IPS-NIHi11 (cell line): ENCODE results near the gene CNST.

Source experiments
- DNase-seq: peaks from one replicate; pipeline ENCODE4 v3.0.0; 2012; ENCODE audit warnings: mixed read lengths, low spot score

CNST gene, protein sequence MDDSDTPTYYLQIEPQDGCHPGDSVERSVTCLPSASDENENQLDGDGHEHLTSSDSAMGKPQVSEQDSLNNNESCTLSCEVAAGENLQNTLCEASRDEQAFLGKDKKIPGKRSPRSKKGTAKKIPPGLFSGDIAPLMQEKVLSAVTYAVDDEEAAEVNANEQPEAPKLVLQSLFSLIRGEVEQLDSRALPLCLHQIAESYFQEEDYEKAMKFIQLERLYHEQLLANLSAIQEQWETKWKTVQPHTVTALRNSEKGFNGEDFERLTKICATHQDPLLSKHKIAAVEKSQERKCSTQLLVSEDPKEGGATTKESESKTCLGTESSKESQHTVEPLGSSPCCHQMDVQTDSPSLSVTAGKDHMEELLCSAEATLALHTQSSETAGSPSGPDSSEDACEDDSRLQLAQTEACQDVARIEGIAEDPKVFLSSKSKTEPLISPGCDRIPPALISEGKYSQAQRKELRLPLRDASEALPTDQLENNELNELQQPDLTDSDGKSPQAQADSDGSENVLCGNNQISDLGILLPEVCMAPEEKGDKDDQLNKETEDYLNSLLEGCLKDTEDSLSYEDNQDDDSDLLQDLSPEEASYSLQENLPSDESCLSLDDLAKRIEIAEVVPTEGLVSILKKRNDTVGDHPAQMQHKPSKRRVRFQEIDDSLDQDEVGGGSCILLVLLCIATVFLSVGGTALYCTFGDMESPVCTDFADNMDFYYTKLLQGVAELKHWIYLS

DNA sequence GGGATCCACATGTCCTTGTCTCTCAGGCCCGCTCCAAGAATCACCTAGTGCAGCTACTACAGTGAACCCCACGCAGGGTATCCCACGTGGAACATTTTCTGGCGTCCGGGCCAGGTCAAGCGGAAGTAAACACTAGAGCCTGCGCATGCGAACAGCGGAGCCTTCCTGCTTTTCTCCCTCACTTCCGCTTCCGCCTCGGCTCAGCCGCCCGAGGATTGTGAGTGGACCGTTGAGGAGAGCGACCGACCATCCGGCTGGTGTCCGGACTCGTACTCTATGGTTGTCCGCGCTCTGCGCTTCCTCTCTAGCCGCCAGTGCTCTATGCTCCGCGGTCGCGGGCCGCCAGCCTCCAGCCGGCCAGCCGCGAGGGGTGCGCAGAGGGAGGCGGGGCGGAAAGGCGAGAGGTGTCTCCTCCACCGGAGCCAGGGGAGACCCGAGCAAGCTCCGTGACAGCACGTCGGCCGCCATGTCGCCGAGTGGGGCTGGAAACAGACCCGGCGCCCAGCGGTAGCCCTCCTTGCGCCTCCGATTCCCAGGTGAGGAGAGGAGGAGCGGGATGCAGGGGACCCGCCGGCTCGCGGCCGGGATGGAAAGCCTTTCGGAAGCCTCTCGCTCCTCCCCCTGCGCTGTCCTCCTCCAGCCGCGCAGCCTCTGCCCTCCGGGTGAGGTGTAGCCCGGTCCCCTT is at the start of gene CNST, which contains the start of gene TFB2M:
CNST (plus strand) TSS at position 329 of the 685 bp plus-strand sequence. CDS start 25,107 bp downstream, outside the sequence.
TFB2M (minus strand) TSS at position 134 of the 685 bp plus-strand sequence; CDS start at position 11, 123 bp downstream.
- DNase-seq: peak; percentile 94

DNA sequence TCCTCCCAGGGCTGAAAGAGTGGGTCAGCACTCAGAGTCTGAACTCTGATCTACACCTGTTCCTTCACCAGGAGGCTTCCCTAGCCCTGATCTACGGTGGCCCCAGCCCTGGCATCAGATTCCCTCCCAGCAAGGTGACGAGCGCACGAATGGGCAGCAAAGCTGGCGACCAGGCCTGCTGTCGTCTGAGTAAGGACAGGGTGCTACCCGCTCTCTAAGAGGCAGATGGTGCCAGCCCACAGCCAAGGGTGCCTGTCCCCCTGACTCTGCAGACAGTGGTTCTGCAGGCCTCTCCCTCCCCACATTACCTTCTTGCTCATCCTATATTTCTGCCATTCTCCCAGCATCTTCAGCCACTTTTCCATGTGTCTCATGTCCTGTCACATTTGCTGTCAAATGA is 48.9 kb upstream of the CNST start:
- DNase-seq: no peak

DNA sequence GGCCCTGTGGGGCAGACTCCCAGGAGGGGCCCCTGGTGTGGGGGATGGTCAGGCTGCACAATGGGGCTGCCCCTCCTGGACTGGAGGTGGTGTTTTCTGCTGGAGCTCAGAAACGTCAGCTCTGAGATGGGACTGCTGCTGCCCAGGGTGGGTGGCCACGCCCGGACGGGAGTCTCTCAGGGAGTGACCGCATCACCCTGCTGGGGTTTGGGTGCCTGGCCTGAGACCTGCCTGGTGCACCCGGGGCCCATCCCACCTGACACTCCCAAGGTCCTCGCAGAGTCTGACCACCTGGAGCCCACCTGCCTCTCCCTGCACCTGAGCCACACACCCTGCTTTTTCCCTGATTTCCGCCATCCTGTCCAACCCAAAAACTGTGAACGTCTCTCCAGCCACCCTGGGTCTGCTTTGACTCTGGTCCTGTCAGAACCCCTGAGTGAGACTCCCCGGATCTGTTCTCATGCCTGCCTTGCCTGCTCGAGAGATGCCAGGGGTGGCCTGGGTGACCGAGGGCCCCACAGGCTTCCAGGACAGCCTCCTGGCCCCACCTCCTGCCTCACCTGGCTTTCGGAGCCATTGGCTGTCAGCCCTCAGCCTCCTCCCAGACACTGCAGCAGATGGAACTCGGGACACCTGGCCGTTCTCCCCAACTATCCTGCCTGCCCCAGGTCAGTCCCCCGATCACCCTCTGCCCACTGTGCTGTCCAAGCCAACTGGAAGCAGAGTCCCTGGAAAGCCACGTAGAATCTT is 47.6 kb upstream of the CNST start:
- no peak for DNase-seq

DNA sequence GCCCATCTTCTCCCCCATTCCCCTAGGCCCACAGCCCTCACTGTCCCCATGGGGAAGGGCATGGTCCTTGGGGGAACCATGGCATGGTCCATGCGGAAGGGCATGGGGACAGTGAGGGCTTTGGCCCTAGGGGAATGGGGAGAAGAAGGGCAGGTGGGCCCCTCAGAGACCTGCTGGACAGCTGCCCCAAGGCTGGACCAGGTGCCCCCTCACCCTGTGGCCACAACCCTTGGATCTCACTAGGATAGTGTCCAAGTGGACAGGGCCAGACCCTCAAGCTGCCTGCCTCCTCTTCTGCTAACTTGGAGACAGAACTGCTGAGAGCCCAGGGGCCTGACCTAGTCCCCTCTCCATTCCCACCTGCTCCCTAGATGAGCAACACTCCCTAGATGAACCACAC is 46.7 kb upstream of the CNST start:
- no peak for DNase-seq

DNA sequence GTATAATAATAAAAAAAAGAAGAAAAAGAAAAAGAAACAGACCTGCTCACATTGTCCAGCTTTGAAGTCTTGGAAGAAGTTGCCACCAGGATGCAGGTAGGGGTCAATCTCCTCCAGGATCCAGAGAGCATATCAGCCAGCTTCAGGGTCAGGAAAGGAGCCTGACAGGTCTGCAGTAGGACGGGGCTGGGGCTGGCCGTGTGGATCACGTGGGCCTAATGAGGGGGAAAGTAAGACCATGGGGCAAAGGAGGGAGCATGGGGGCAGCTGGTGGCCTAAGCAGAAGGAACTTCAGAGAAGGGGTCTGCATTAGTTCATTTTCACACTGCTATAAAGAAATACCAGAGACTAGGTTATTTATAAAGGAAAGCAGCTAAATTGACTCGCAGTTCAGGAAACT is 39.9 kb upstream of the CNST start:
- no peak for DNase-seq

DNA sequence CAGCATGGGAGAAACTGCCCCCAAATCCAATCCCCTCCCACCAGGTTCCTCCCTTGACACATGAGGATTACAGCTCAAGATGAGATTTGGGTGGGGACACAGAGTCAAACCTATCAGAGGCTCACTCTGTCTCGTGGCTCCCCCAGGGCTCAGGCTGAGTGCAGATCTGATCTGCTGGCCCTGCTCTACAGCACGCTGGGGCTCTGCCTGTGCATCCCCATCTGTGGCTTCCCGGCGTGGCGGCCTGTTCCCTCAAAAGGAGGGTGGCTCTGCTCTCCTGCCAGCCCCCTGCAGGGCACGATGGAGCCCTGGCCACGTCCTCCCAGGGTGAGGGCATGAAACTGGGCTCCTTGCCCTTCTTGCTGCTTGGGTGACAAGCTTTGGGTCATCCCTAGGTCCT is 39.3 kb upstream of the CNST start:
- no peak for DNase-seq

DNA sequence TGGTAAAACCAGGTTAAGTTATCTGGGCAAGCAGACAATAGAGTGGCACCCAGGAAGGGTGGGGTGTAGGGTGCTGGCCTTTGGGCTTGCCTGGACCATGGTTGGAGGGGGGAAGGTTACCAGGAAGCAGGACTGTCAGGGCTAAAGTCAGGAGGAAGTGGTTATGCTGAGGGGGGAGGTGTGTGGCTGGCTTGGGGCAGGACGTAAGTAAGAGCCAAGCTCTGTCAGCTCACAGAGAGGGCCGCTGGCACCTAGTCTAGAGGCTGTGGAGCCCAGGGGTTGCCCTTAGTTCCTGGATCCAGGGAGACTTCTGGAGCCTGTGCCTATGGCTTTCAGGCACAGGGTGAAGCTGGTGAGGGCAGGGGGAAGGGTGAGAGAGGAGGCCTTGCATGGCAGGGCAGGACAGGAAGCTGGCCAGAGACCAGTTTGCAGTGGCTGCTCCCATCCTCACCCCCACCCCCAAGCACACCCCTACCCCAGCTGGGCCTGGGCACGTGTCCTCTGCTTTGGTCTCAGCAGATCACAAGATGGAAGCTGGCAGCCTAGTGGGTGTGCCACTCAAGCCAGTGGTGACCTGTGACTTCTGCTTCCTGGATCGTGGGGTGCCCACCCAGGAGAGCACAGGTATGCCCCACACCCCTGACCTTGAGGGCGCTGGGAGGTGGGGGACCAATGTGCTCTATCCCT is 38.7 kb upstream of the CNST start:
- DNase-seq: no peak

DNA sequence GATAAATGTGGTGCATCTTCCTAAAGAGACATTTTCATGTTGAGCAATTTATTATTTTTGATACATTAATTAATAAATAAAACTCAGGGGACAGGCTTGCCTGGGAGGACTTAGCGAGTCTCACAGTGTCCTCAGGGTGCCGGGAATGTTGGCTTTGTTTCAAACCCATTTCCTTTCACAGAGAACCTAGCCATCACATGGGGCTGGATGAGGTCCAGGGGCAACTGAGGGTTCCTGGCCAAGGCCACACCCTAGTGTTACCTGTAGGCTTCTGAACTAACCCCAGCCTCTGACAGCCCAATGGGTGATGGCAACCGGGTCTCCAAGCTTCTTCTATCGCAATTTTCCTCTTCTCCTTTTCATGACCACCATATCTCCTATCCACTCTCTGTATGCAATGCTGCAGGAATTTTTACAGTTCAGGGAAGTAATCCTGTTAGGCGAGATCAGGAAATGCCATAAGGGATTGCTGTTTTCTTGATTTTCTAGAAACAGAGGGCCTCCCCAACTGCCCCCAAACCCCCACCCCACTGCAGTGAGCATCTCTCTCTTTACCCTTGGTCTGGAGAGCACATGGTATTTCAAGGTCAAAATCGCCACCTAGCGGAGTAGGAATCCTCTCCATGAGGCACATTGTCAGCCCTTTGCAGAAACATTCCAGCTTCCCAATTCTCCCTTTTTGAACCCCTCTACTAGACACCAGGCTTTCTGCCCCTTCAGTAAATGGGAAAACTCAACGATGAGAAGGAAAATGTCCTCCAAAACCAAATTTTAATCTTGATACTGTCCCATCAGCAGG is 37.1 kb upstream of the CNST start:
- DNase-seq: no peak

DNA sequence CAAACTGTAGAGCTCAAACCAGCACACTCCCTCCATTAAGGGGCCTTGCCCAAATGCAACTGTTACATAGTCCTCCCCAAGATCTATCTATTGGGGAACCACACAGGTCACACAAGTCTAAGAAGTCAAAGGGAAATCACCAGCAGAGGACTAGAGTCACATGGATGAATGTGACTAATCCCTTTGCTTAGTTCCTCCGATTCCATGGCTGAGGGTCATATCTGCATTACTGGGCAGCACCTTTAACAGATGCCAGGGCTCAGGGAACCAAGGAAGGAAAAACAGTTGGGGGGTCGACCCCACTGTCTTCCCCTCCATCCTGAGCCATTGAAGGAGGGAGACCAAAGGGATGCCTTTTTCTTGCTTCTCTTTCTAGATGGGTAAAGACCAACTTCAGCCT is 35.8 kb upstream of the CNST start:
- DNase-seq: no peak

DNA sequence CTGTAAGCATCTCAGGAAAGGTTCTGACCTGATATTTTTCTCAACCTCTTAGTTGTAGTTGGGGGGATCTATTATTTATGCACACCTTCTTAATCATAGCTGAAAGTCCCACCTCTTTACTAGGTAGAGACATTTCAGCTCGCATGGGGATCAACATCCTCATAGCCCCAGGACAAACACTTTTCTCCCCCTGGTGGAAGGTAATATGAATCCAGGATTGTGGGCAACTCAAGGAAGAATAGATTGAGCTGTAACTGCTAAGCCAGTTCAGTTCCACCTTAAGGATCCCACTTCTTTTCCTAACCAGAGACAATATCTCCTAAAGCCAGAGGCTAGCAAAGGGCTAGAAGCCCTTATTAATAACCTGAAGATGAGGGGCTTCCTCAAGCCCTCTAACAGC is 33.7 kb upstream of the CNST start:
- no peak for DNase-seq

DNA sequence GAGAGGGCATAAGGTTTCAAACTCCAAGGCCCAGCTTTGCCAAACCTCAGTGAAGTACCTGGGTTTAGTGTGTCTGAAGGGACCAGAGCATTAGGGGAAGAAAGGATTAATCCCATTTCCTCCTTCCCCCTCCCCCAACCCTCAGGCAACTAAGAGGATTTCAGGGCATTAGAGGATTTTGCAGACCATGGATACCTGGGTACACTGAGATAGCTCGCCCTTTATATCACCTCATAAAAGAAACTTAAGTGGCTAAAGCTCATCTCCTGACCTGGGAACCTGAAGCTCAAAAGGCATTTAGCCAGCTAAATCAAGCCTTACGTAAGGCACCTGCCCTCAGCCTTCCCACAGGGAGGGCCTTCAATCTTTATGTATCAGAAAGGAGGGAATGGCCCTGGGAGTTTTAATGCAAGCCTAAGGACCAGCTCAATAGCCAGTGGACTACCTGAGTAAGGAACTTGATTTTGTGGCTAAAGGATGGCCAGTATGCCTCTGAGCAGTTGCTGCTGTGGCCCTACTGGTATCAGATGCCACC is 32.8 kb upstream of the CNST start:
- DNase-seq: no peak

DNA sequence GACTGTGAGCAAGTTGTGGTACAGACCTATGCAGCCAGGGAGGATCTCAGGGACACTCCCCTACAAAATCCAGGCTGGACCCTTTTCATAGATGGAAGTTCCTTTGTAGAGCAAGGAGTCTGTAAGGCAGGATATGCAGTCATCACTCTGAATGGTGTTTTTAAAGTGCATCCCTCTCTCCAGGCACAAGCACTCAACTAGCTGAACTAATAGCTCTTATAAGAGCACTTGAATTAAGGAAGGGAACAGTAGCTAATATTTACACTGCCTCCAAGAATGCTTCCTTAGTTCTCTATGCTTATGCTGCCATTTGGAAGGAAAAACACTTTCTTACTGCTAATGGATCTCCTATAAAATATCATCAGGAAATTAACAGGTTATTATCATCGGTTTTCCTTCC is 32.1 kb upstream of the CNST start:
- no peak for DNase-seq

DNA sequence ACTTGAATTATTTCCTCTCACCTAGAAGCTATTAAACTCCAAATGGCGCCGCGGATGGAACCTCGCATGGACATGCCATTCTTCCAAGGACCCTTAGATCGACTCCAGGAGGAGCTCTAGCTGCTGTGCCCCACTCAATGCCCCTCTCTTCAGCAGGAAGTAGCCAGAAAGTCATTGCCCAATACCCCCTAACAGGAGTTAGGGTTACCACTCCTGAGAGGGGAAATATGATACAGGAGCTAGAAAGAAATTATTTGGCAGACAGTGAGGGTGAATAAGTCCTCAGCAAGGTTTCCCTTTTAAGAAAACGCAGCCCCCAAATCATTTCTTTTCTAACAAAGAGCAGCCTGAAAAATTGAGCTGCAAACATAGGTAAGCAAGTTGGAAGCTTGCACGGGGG is 28.8 kb upstream of the CNST start:
- no peak for DNase-seq

DNA sequence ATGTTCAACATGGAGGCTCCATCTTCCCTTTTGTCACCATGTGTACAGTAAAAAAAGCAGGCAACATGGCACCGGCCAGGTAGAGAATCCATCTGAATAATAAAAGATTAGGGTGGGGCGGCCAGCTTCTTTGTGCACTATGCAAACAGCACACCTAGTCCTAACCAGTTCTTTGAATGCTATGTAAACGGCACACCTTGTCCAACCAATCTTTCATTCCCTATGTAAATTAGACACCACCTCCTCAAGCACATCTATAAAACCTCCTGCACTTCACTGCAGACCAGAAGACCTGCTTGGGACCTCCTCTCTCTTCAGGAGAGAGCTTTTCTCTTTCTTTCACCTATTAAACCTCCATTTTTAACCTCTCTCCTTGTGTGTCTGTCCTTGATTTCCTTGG is 28.4 kb upstream of the CNST start:
- no peak for DNase-seq

DNA sequence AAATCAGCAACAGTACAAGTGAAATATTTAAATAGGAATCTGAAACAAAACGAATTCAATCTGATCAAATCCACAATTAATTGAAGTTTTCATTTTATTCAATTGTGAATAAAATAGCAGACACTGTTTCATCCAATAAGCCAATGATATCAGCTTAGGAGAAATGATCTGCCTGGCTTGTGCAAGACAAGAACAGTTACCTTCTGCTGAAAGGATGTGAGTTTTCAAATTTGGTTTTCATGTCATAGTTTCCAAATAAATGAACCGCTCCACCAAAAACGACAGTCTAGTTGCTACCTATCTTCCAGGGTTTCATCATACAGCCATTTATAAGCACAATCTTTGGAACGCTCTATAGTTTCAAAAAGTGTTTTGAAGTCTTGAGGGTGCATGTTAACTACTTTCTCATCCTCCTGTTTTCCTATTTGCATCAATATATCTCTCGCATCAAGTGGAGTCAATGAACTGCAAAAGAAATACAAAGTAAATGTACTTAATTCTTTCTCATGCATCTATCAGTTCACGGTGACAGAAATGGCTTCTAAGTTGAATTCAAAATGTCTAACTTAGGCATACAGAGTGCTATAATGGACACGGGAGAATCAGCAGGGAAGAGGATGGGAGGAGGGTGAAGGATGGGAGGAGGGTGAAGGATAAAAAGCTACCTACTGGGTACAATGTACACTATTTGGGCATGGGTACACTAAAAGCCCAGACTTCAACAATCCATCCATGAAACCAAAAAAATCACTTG is 25.3 kb upstream of the CNST start:
- no peak for DNase-seq

DNA sequence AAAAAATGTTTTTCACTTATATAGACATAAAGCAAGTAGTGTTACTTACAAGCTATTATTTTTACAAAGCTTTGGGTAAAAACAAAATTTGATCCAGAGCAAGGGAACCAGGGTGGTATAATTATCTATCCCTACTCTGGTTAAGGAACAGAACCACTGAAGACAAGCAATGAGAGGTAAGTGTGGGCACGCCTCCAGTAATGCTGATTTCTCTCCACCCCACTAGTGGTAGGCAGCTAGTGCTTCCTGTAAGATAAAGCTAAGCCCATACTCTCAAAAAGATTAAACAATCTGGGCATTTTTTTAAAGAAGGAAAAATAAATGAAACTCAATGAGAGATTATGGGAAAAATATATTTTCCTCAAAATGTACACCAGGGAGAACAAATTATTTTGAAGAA is 22.3 kb upstream of the CNST start:
- DNase-seq: no peak

DNA sequence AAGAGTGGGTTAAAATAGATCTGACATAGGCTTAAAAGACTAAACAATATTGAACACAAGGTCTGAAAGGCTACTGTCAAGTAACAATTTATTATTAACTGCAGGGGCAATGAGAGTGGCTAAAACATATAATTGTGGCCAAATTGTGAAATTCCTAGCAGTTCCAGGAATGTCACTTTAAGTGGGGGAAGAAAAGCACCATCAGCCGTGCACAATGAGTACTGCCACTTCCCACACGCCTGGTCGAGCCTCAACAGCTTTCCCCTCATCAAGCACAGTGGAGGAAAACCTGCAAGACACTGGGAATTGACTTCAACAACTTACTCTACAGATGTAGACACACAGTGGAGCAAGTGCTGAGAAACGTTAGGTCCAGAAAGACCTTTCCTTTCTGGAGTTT is 16.6 kb upstream of the CNST start:
- no peak for DNase-seq

DNA sequence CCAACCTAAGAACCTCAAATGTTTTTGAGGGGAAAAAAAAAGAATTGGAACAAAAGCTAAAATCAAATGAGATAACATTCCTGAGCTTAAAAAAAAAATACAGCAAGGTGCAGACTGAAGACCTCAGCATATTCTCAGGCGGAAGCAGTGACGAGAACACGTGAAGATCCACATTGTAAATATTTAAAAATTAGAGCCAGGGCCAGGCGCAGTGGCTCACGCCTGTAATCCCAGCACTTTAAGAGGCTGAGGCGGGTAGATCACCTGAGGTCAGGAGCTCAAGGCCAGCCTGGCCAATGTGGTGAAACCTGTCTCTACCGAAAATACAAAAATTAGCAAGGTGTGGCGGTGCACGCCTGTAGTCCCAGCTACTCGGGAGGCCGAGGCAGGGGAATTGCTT is 15.9 kb upstream of the CNST start:
- DNase-seq: no peak

DNA sequence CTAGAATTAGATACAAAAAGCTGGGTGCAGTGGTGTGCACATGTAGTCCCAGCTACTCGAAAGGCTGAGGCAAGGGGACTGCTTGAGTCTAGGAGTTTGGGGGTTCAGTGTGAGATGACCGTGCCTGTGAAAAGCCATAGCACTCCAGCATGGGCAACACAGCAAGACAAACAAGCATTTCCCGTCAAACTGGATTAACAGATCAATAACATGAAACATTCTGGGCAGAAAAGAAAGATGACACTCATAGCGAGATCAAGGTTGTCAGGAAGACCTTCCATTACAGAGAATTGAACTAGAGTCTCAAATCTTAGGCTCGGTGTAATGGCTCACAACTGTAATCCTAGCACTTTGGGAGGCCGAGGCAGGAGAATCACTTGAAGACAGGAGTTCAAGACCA is 14.1 kb upstream of the CNST start:
- no peak for DNase-seq

DNA sequence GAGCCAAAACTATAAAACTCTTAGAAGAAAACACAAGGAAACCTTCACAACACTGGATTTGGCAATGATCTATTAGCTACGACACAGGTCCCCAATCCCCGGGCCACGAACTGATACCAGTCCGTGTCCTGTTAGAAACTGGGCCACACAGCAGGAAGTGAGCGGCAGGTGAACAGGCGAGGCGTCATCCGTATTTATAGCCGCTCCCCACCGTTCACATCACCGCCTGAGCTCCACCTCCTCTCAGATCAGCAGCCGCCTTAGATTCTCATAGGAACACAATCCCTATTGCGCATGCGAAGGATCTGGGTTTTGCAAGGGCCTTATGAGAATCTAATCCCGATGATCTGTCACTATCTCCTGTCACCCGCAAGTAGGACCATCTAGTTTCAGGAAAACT is 12.1 kb upstream of the CNST start:
- DNase-seq: no peak
